K562 (cell line): ENCODE results near the gene AK5. TPM values are rescaled to one million over a fixed set of nuclear protein-coding genes. Genes with fewer than 3 reads are reported as not detected.
"Not testable (repeated sequence)": the region's sequence is repeated elsewhere in the genome, so short reads cannot be mapped to it uniquely, and the experiment has no call there.

ENCODE experiments used
- ATAC-seq: fragments of 200-7000 bp; cut with Tn5 transposase; 3 replicates; pipeline ENCODE4 v1.9.1; 2020; ENCODE audit warnings: moderate library complexity
- BruUV-seq: library from RNA; stranded (reverse); fragments of 400-500 nt; replicated peaks from 2 replicates; lab custom pipeline; 2021; lab: Mats Ljungman, UMichigan
- CTCF ChIA-PET: fragments of 300-600 bp; formaldehyde crosslinking; extraction: SDS; loops from one replicate; lab custom pipeline; 2021; ENCODE audit warnings: low intra/inter-chr PET ratio; lab: Yijun Ruan, JAX
- POLR2A ChIA-PET: fragments of 300-600, 350-650 bp; sonication (Branson Sonifier 250); formaldehyde crosslinking; extraction: SDS; loops from one replicate; lab custom pipeline; 2021; ENCODE audit warnings: antibody characterized with exemption, inconsistent platforms; lab: Yijun Ruan, JAX
- DNase-seq, 4 experiments: peaks; one replicate each; pipeline versions ENCODE4 v3.0.0 to v3.0.0-alpha.2; 2011 to 2018; ENCODE audit warnings: low spot score in 3 of 4, mixed read lengths in 3 of 4; ENCODE audit errors: extremely low read depth in 1 of 4
- FAIRE-seq: peaks from 2 replicates; lab custom pipeline; 2011; peaks lifted over from hg19 to GRCh38; lab: Jason Lieb, UNC
- H2AFZ ChIP-seq: 2 replicates; pipeline ENCODE4 v1.6.0; 2011; ENCODE audit warnings: low read depth, low read length, control low read depth, inconsistent platforms
- H3K27ac ChIP-seq: fragments of 200-600 bp; 3 replicates; pipeline ENCODE4 v1.8.0; 2011; ENCODE audit warnings: low read depth, mild to moderate bottlenecking, control low read depth, inconsistent platforms, low read length, moderate library complexity, mixed read lengths; ENCODE audit errors: extremely low read depth
- H3K27me3 ChIP-seq, 2 experiments: fragments of 300-600 bp in 1 of 2; 2 replicates in 1 of 2; 3 replicates in 1 of 2; pipeline versions ENCODE4 v1.6.0 to v1.8.0; 2011; ENCODE audit warnings: inconsistent platforms in 2 of 2, low read length in 2 of 2, mild to moderate bottlenecking in 1 of 2, mixed read lengths in 1 of 2, moderate library complexity in 1 of 2; ENCODE audit not compliant: control insufficient read depth in 2 of 2, insufficient read depth in 2 of 2
- H3K36me3 ChIP-seq: fragments of 300-600 bp; 3 replicates; pipeline ENCODE4 v1.8.0; 2011; ENCODE audit warnings: mild to moderate bottlenecking, low read length, inconsistent platforms; ENCODE audit not compliant: control insufficient read depth, insufficient read depth
- H3K4me1 ChIP-seq, 2 experiments: fragments of 200-600 bp in 1 of 2; replicated peaks in 1 of 2; 2 replicates in 1 of 2; 3 replicates in 1 of 2; pipeline versions ENCODE4 v1.5.1 to v1.8.0; 2011; ENCODE audit warnings: inconsistent platforms in 2 of 2, low read length in 2 of 2, mild to moderate bottlenecking in 1 of 2, mixed read lengths in 1 of 2, moderate library complexity in 1 of 2; ENCODE audit not compliant: control insufficient read depth in 2 of 2, insufficient read depth in 2 of 2
- H3K4me2 ChIP-seq: 2 replicates; pipeline ENCODE4 v1.6.1; 2011; ENCODE audit warnings: low read length, control low read depth, inconsistent platforms, mixed read lengths; ENCODE audit not compliant: insufficient read depth
- H3K4me3 ChIP-seq: fragments of 200-600 bp; sonication (generic), shearing (Covaris generic); 2 replicates; pipeline ENCODE4 v1.5.1; 2016; ENCODE audit warnings: control low read depth, inconsistent platforms
- H3K79me2 ChIP-seq: fragments of 200-600 bp; 3 replicates; pipeline ENCODE4 v1.8.0; 2011; ENCODE audit warnings: low read length, inconsistent platforms; ENCODE audit not compliant: control insufficient read depth, insufficient read depth
- H3K9ac ChIP-seq, 2 experiments: 2 replicates each; pipeline versions ENCODE4 v1.6.0 to v1.6.1; 2011; ENCODE audit warnings: low read depth in 2 of 2, low read length in 2 of 2, control low read depth in 1 of 2, inconsistent platforms in 1 of 2, mild to moderate bottlenecking in 1 of 2, mixed read lengths in 1 of 2; ENCODE audit not compliant: insufficient read depth in 1 of 2
- H3K9me1 ChIP-seq: one replicate; pipeline ENCODE4 v1.6.0; 2011; ENCODE audit warnings: inconsistent platforms, mild to moderate bottlenecking, low read length, moderate library complexity; ENCODE audit not compliant: control insufficient read depth, insufficient read depth
- H3K9me3 ChIP-seq: replicated peaks from 2 replicates; pipeline ENCODE4 v1.5.1; 2011; ENCODE audit warnings: low read depth, low read length, inconsistent platforms; ENCODE audit not compliant: control insufficient read depth, insufficient read depth
- H4K20me1 ChIP-seq: replicated peaks from 2 replicates; pipeline ENCODE4 v1.6.1; 2011; ENCODE audit warnings: low read length, inconsistent platforms, mixed read lengths; ENCODE audit not compliant: control insufficient read depth, insufficient read depth
- NFIC ChIP-seq: fragments of 450-650 bp; IDR thresholded peaks from 2 replicates; pipeline ENCODE4 v1.6.1; 2017; ENCODE audit warnings: mild to moderate bottlenecking, inconsistent platforms
- ZNF140 ChIP-seq: fragments of 250-450 bp; sonication (Bioruptor Pico); IDR thresholded peaks from 2 replicates; pipeline ENCODE4 v1.8.0; 2021; ENCODE audit warnings: moderate library complexity, mild to moderate bottlenecking, inconsistent platforms
- WGBS: fragments of 100-300 bp; shearing (Covaris generic); methylation state at CpG from one replicate; pipeline ENCODE4 v1.1.6; 2016; ENCODE audit warnings: low coverage, mixed read lengths; ENCODE audit not compliant: insufficient coverage; ENCODE audit errors: missing lambda C conversion rate; 5-methylcytosine and 5-hydroxymethylcytosine counted together
- in situ Hi-C: fragments of 300-500 bp; cut with MboI; formaldehyde crosslinking; loops from 4 replicates; pipeline ENCODE4 v1.15.0; 2018; ENCODE audit warnings: inconsistent platforms, mixed read lengths
- intact Hi-C: fragments of 100-400 bp; cut with micrococcal nuclease; formaldehyde crosslinking; loops from 2 replicates; pipeline ENCODE4 v1.14.2; 2022
- polyA plus RNA-seq, 8 experiments: library from polyadenylated mRNA; depleted of rRNA in 4 of 8; stranded (reverse) in 5 of 8; unstranded in 3 of 8; fragments of >200 nt; fragmentation: Nextera tagmentation in 2 of 8; fragmentation: Illumina TruSeq in 1 of 8; extraction: Ambion mirVana in 2 of 8; extraction: Trizol in 1 of 8; gene quantifications; 2 replicates each; pipeline versions ENCODE4 v1.2.1 to v1.2.3, GENCODE V29; 2011 to 2014; ENCODE audit warnings: inconsistent platforms in 1 of 8, missing spikeins in 1 of 8
- total RNA-seq, 7 experiments: library from RNA; depleted of rRNA in 6 of 7; stranded (reverse); fragments of >200 nt in 6 of 7; fragmentation: Illumina TruSeq in 2 of 7; extraction: Trizol in 2 of 7; gene quantifications; 2 replicates each; pipeline versions ENCODE4 v1.2.1 to v1.2.3, GENCODE V29; 2011 to 2021; ENCODE audit warnings: low replicate concordance in 1 of 7
- TF ChIP-seq, protein P1 (sequence below): fragments of 450-650 bp; conservative IDR thresholded peaks from 2 replicates; pipeline ENCODE4 v1.6.1; 2016; ENCODE audit warnings: missing genetic modification characterization, low read depth, mild to moderate bottlenecking, control low read depth, missing compliant biosample characterization

AK5 gene
- total and polyA plus RNA-seq, 9 of the 15 experiments (the other 6 are each of a cell fraction or from before 2014, with no cell fraction given) = 0.06 TPM; not detected in 8

DNA sequence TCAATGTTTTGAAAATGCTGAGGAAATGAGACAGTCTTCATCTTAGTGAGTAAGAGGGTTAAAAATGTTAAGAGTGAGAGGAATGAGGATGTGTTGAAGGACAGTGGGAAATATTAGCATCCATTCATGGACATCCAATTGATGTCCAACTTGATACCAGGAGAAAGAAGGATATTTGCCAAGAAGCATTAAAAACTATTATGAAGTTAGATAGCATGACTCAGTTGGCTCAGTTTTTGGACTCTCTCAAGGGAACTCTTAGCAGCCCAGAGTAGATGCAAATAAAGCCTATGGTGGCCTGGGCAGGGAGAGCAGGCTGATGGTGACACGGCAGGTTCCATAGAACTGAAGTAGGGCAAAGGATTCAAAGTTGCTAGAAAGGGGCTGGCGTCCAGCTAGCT lies 229.6 kb downstream of the AK5 start (continued):
- TF ChIP-seq, protein P1, sequence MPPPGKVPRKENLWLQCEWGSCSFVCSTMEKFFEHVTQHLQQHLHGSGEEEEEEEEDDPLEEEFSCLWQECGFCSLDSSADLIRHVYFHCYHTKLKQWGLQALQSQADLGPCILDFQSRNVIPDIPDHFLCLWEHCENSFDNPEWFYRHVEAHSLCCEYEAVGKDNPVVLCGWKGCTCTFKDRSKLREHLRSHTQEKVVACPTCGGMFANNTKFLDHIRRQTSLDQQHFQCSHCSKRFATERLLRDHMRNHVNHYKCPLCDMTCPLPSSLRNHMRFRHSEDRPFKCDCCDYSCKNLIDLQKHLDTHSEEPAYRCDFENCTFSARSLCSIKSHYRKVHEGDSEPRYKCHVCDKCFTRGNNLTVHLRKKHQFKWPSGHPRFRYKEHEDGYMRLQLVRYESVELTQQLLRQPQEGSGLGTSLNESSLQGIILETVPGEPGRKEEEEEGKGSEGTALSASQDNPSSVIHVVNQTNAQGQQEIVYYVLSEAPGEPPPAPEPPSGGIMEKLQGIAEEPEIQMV (tag) = no peak
- no peak for TF ChIP-seq ZNF140 (CRISPR knock-in tag)

DNA sequence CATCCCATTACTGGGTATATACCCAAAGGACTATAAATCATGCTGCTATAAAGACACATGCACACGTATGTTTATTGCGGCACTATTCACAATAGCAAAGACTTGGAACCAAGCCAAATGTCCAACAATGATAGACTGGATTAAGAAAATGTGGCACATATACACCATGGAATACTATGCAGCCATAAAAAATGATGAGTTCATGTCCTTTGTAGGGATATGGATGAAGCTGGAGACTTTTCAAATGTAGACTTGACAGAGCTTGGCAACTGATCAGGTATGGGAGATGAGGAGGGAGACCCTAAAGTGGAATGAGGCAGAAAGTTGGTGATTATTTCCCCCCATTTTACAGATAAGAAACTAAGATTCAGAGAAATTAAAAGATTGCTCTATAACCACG lies 230.8 kb downstream of the AK5 start:
- H3K9ac ChIP-seq, in situ Hi-C loops, H4K20me1 ChIP-seq, DNase-seq, H3K36me3 ChIP-seq, H3K9me1 ChIP-seq, H3K9me3 ChIP-seq, FAIRE-seq, BruUV-seq, POLR2A ChIA-PET, CTCF ChIA-PET, H2AFZ ChIP-seq, H3K79me2 ChIP-seq, H3K27ac ChIP-seq, H3K4me2 ChIP-seq, H3K4me1 ChIP-seq, ATAC-seq, H3K4me3 ChIP-seq: not testable (repeated sequence)
- peaks cover 3 to 27% of the 10 kb centered on the region in 2 experiments; a peak in 3 of 5 replicates for H3K27me3 ChIP-seq
- peak; percentile 60 for TF ChIP-seq NFIC
- intact Hi-C loops = loop anchor here (10.0 kb wide), 1 partner anchor 602 kb away; no protein-coding TSS in a partner anchor
- 0% methylated on average over 1 of the region's 3 CpGs for WGBS
